Smooth muscle cell (in vitro differentiated cells): ENCODE measurements around the gene CYP39A1. TPM values are rescaled to one million over a fixed set of nuclear protein-coding genes. Genes with fewer than 3 reads are reported as not detected.

Source experiments
- DNase-seq: peaks from one replicate; lab custom pipeline; 2025; ENCODE audit not compliant: unreplicated experiment; lab: John Stamatoyannopoulos, UW
- H2AFZ ChIP-seq: fragments of 200-600 bp; sonication (generic); 2 replicates; pipeline ENCODE4 v1.6.0; 2016; ENCODE audit warnings: antibody characterized with exemption, low read depth, mild to moderate bottlenecking
- H3F3A ChIP-seq: fragments of 200-600 bp; sonication (generic); 2 replicates; pipeline ENCODE4 v1.6.0; 2017; ENCODE audit warnings: antibody characterized with exemption, low read depth
- H3K27ac ChIP-seq: fragments of 200-600 bp; sonication (generic); 2 replicates; pipeline ENCODE4 v1.5.1; 2016; ENCODE audit warnings: low read depth, mild to moderate bottlenecking
- H3K27me3 ChIP-seq: fragments of 200-600 bp; sonication (generic); 2 replicates; pipeline ENCODE4 v1.6.1; 2016; ENCODE audit warnings: low read depth, mild to moderate bottlenecking
- H3K36me3 ChIP-seq: fragments of 200-600 bp; sonication (generic); 2 replicates; pipeline ENCODE4 v1.5.1; 2016; ENCODE audit warnings: low read depth
- H3K4me1 ChIP-seq: fragments of 200-600 bp; sonication (generic); 2 replicates; pipeline ENCODE4 v1.5.1; 2016; ENCODE audit warnings: low read depth
- H3K4me2 ChIP-seq: fragments of 200-600 bp; sonication (generic); 2 replicates; pipeline ENCODE4 v1.6.0; 2016; ENCODE audit warnings: mild to moderate bottlenecking
- H3K4me3 ChIP-seq: fragments of 200-600 bp; sonication (generic); 2 replicates; pipeline ENCODE4 v1.5.1; 2016; ENCODE audit warnings: mild to moderate bottlenecking
- H3K79me2 ChIP-seq: fragments of 200-600 bp; sonication (generic); 2 replicates; pipeline ENCODE4 v1.6.0; 2016; ENCODE audit warnings: low read depth, mild to moderate bottlenecking
- H3K9ac ChIP-seq: fragments of 200-600 bp; sonication (generic); 2 replicates; pipeline ENCODE4 v1.6.0; 2016; ENCODE audit warnings: low read depth
- H3K9me3 ChIP-seq: fragments of 200-600 bp; sonication (generic); replicated peaks from 2 replicates; pipeline ENCODE4 v1.5.1; 2016; ENCODE audit warnings: low read depth
- H4K20me1 ChIP-seq: fragments of 200-600 bp; sonication (generic); 2 replicates; pipeline ENCODE4 v1.6.0; 2016; ENCODE audit warnings: low read depth
- WGBS: methylation state at CpG from one replicate; pipeline ENCODE4 v1.1.7; 2016; ENCODE audit warnings: low lambda C conversion rate; 5-methylcytosine and 5-hydroxymethylcytosine counted together
- polyA plus RNA-seq: library from polyadenylated mRNA; unstranded; fragments of >200 nt; fragmentation: Nextera tagmentation; extraction: Ambion mirVana; gene quantifications from 2 replicates; pipeline ENCODE4 v1.2.1, GENCODE V29; 2016
- total RNA-seq: library from RNA; depleted of rRNA; stranded (reverse); fragments of >200 nt; gene quantifications from 2 replicates; pipeline ENCODE4 v1.2.3, GENCODE V29; 2014
- TF ChIP-seq, protein P1 (sequence below): fragments of 200-600 bp; sonication (generic); IDR thresholded peaks from 2 replicates; pipeline ENCODE4 v1.5.1; 2017; ENCODE audit warnings: borderline replicate concordance, mild to moderate bottlenecking, antibody characterized with exemption; ENCODE audit not compliant: insufficient read depth, poor library complexity, severe bottlenecking

CYP39A1 gene
- total and polyA plus RNA-seq, 2 experiments from 2014 or later, result 0.40 to 0.63 TPM

GRCh38 chr6:46690141-46690755 is 37.6 kb upstream of the CYP39A1 start:
- TF ChIP-seq, protein P1, sequence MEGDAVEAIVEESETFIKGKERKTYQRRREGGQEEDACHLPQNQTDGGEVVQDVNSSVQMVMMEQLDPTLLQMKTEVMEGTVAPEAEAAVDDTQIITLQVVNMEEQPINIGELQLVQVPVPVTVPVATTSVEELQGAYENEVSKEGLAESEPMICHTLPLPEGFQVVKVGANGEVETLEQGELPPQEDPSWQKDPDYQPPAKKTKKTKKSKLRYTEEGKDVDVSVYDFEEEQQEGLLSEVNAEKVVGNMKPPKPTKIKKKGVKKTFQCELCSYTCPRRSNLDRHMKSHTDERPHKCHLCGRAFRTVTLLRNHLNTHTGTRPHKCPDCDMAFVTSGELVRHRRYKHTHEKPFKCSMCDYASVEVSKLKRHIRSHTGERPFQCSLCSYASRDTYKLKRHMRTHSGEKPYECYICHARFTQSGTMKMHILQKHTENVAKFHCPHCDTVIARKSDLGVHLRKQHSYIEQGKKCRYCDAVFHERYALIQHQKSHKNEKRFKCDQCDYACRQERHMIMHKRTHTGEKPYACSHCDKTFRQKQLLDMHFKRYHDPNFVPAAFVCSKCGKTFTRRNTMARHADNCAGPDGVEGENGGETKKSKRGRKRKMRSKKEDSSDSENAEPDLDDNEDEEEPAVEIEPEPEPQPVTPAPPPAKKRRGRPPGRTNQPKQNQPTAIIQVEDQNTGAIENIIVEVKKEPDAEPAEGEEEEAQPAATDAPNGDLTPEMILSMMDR, result no peak
- Histone ChIP-seq H3K9me3 (no peaks in the 10 kb centered on the region), H3K27ac (no peak overlapping the region), H3K4me1 (no peaks in the 10 kb centered on the region), H4K20me1 (no peaks in the 10 kb centered on the region), H3K9ac (no peak overlapping the region), H2AFZ (no peak overlapping the region), H3K27me3 (peaks cover 21% of the 10 kb centered on the region), H3K79me2 (no peaks in the 10 kb centered on the region), H3K4me3 (no peak overlapping the region), H3K36me3 (no peaks in the 10 kb centered on the region), H3K4me2 (no peak overlapping the region), H3F3A (no peaks in the 10 kb centered on the region)
- 95% methylated on average over 2 of the region's 2 CpGs for WGBS
- no peak for DNase-seq

DNA sequence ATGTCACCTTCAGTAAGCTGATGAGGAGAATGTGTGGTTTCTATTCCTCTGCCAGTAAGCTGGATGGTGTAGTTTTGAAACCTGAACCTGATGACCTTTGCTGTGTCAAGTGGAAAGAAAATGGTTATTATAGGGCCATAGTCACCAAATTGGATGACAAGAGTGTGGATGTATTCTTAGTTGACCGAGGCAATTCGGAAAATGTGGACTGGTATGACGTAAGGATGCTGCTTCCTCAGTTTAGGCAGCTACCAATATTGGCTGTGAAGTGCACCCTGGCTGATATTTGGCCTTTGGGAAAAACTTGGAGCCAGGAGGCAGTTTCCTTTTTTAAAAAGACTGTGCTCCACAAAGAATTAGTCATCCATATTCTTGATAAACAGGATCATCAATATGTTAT is 37.0 kb upstream of the CYP39A1 start:
- Histone ChIP-seq H2AFZ (no peak overlapping the region), H3K4me1 (no peaks in the 10 kb centered on the region), H3F3A (no peaks in the 10 kb centered on the region), H3K27ac (no peak overlapping the region), H3K79me2 (no peaks in the 10 kb centered on the region), H3K9ac (no peak overlapping the region), H3K9me3 (no peaks in the 10 kb centered on the region), H3K4me3 (no peak overlapping the region), H3K36me3 (no peaks in the 10 kb centered on the region), H3K4me2 (no peak overlapping the region), H3K27me3 (peaks cover 20% of the 10 kb centered on the region), H4K20me1 (no peaks in the 10 kb centered on the region)
- 94% methylated on average over 3 of the region's 3 CpGs for WGBS
- TF ChIP-seq, protein P1, result no peak
- no peak for DNase-seq

- DNase-seq, result no peak
- no peak overlapping the region for H3K4me3 ChIP-seq
- no peak overlapping the region for H3K27ac ChIP-seq
- TF ChIP-seq, protein P1, result no peak
- 97% methylated on average over 13 of the region's 13 CpGs for WGBS
- no peak overlapping the region for H3K9ac ChIP-seq
- H2AFZ ChIP-seq, result no peak overlapping the region
- no peaks in the 10 kb centered on the region for H3K36me3 ChIP-seq
- no peaks in the 10 kb centered on the region for H3K9me3 ChIP-seq
- no peaks in the 10 kb centered on the region for H3K4me1 ChIP-seq
- H4K20me1 ChIP-seq, result no peaks in the 10 kb centered on the region
- H3K4me2 ChIP-seq, result no peak overlapping the region
- peaks cover 20% of the 10 kb centered on the region for H3K27me3 ChIP-seq
- no peaks in the 10 kb centered on the region for H3K79me2 ChIP-seq
- no peaks in the 10 kb centered on the region for H3F3A ChIP-seq
Measured at GRCh38 chr6:46688966-46689335, 36.3 kb upstream of the CYP39A1 start.
